H9 (cell line): ENCODE results near the gene KIF16B. TPM values are rescaled to one million over a fixed set of nuclear protein-coding genes. Genes with fewer than 3 reads are reported as not detected.

Source experiments
- DNase-seq: peaks from one replicate; pipeline ENCODE4 v3.0.0-alpha.2; 2017
- H2AFZ ChIP-seq: one replicate; pipeline ENCODE4 v1.6.1; 2013; ENCODE audit warnings: mild to moderate bottlenecking, low read length, control low read depth, moderate library complexity
- H2AK5ac ChIP-seq: 2 replicates; pipeline ENCODE4 v1.6.1; 2013; ENCODE audit warnings: low read length, control low read depth, mixed read lengths; ENCODE audit not compliant: insufficient read length
- H2BK120ac ChIP-seq: one replicate; pipeline ENCODE4 v1.6.1; 2013; ENCODE audit warnings: low read depth, mild to moderate bottlenecking, low read length, control low read depth, inconsistent platforms; ENCODE audit not compliant: poor library complexity, severe bottlenecking
- H2BK12ac ChIP-seq: 2 replicates; pipeline ENCODE4 v1.6.1; 2013; ENCODE audit warnings: low read length, control low read depth, mixed read lengths, low read depth; ENCODE audit not compliant: insufficient read length
- H2BK15ac ChIP-seq: 2 replicates; pipeline ENCODE4 v1.6.1; 2013; ENCODE audit warnings: low read depth, low read length, control low read depth
- H2BK20ac ChIP-seq: one replicate; pipeline ENCODE4 v1.6.1; 2013; ENCODE audit warnings: low read depth, mild to moderate bottlenecking, low read length, control low read depth, inconsistent platforms; ENCODE audit not compliant: poor library complexity, severe bottlenecking
- H2BK5ac ChIP-seq: 2 replicates; pipeline ENCODE4 v1.6.1; 2013; ENCODE audit warnings: low read length, control low read depth, mixed read lengths; ENCODE audit not compliant: insufficient read length
- H3K14ac ChIP-seq: 2 replicates; pipeline ENCODE4 v1.6.1; 2013; ENCODE audit warnings: low read length, control low read depth; ENCODE audit not compliant: insufficient read depth
- H3K18ac ChIP-seq: 2 replicates; pipeline ENCODE4 v1.6.1; 2013; ENCODE audit warnings: low read depth, mild to moderate bottlenecking, mixed read lengths, low read length, control low read depth; ENCODE audit not compliant: insufficient read length
- H3K23ac ChIP-seq: 2 replicates; pipeline ENCODE4 v1.6.1; 2013; ENCODE audit warnings: low read length, control low read depth, mixed read lengths, low read depth; ENCODE audit not compliant: insufficient read length
- H3K23me2 ChIP-seq: 2 replicates; pipeline ENCODE4 v1.6.1; 2013; ENCODE audit warnings: low read depth, mild to moderate bottlenecking, mixed read lengths, low read length, control low read depth; ENCODE audit not compliant: insufficient read length, poor library complexity, severe bottlenecking
- H3K27ac ChIP-seq: 2 replicates; pipeline ENCODE4 v1.5.1; 2013; ENCODE audit warnings: low read length, control low read depth, mixed read lengths, low read depth; ENCODE audit not compliant: insufficient read length
- H3K27me3 ChIP-seq: 2 replicates; pipeline ENCODE4 v1.6.1; 2013; ENCODE audit warnings: low read length, control low read depth, inconsistent platforms; ENCODE audit not compliant: insufficient read depth
- H3K4ac ChIP-seq: 2 replicates; pipeline ENCODE4 v1.6.1; 2013; ENCODE audit warnings: low read depth, mild to moderate bottlenecking, control low read depth, inconsistent platforms, low read length, moderate library complexity
- H3K4me1 ChIP-seq: 2 replicates; pipeline ENCODE4 v1.6.1; 2013; ENCODE audit warnings: low read length, control low read depth, inconsistent platforms; ENCODE audit not compliant: insufficient read depth
- H3K4me2 ChIP-seq: 2 replicates; pipeline ENCODE4 v1.6.1; 2013; ENCODE audit warnings: low read length, control low read depth, mixed read lengths; ENCODE audit not compliant: insufficient read length, insufficient read depth
- H3K56ac ChIP-seq: 2 replicates; pipeline ENCODE4 v1.6.1; 2013; ENCODE audit warnings: low read depth, mild to moderate bottlenecking, mixed read lengths, low read length, control low read depth; ENCODE audit not compliant: insufficient read length
- H3K79me1 ChIP-seq: 2 replicates; pipeline ENCODE4 v1.6.1; 2013; ENCODE audit warnings: low read depth, mild to moderate bottlenecking, moderate library complexity, low read length, control low read depth, inconsistent platforms; ENCODE audit not compliant: insufficient read depth, poor library complexity, severe bottlenecking
- H3K79me2 ChIP-seq: 2 replicates; pipeline ENCODE4 v1.6.1; 2013; ENCODE audit warnings: low read length, control low read depth, inconsistent platforms; ENCODE audit not compliant: insufficient read depth
- H3K9ac ChIP-seq: 2 replicates; pipeline ENCODE4 v1.6.1; 2013; ENCODE audit warnings: low read length, control low read depth, mixed read lengths; ENCODE audit not compliant: insufficient read length; ENCODE audit errors: extremely low read depth
- H3K9me3 ChIP-seq: one replicate; pipeline ENCODE4 v1.6.1; 2013; ENCODE audit warnings: low read depth, low read length, inconsistent platforms; ENCODE audit not compliant: control insufficient read depth
- H3T11ph ChIP-seq: one replicate; pipeline ENCODE4 v1.6.1; 2013; ENCODE audit warnings: mild to moderate bottlenecking, low read length, control low read depth, inconsistent platforms
- H4K20me1 ChIP-seq: one replicate; pipeline ENCODE4 v1.6.1; 2013; ENCODE audit not compliant: control insufficient read depth, insufficient read length, insufficient read depth
- H4K5ac ChIP-seq: 2 replicates; pipeline ENCODE4 v1.6.1; 2013; ENCODE audit warnings: low read depth, mild to moderate bottlenecking, mixed read lengths, low read length, control low read depth; ENCODE audit not compliant: insufficient read length
- H4K8ac ChIP-seq: replicated peaks from 2 replicates; pipeline ENCODE4 v1.6.1; 2013; ENCODE audit warnings: low read length, control low read depth, mixed read lengths, low read depth; ENCODE audit not compliant: insufficient read length
- H4K91ac ChIP-seq: 2 replicates; pipeline ENCODE4 v1.6.1; 2013; ENCODE audit warnings: low read depth, mild to moderate bottlenecking, moderate library complexity, mixed read lengths, low read length, control low read depth; ENCODE audit not compliant: insufficient read length
- H3K27ac Mint-ChIP-seq, 3 experiments: 2 replicates in 2 of 3; 3 replicates in 1 of 3; pipeline ENCODE4 v1.8.0; 2020 to 2021; ENCODE audit warnings: mixed read lengths in 3 of 3, mild to moderate bottlenecking in 1 of 3, moderate library complexity in 1 of 3
- H3K27me3 Mint-ChIP-seq: 2 replicates; pipeline ENCODE4 v1.8.0; 2021; ENCODE audit warnings: low read depth, mild to moderate bottlenecking, moderate library complexity, mixed read lengths
- H3K36me3 Mint-ChIP-seq, 3 experiments: 2 replicates in 2 of 3; 3 replicates in 1 of 3; pipeline ENCODE4 v1.8.0; 2020 to 2021; ENCODE audit warnings: low read depth in 3 of 3, mixed read lengths in 3 of 3; ENCODE audit not compliant: insufficient read depth in 1 of 3
- H3K4me1 Mint-ChIP-seq, 2 experiments: 2 replicates each; pipeline ENCODE4 v1.8.0; 2020; ENCODE audit warnings: mixed read lengths in 2 of 2
- H3K4me3 Mint-ChIP-seq, 2 experiments: 2 replicates in 1 of 2; 3 replicates in 1 of 2; pipeline ENCODE4 v1.8.0; 2020 to 2021; ENCODE audit warnings: mild to moderate bottlenecking in 2 of 2, mixed read lengths in 2 of 2, moderate library complexity in 1 of 2
- H3K9me3 Mint-ChIP-seq, 2 experiments: 2 replicates in 1 of 2; 3 replicates in 1 of 2; pipeline ENCODE4 v1.8.0; 2020; ENCODE audit warnings: mild to moderate bottlenecking in 2 of 2, mixed read lengths in 2 of 2, moderate library complexity in 1 of 2
- WGBS: extraction: QIAGEN DNeasy Blood & Tissue Kit; methylation state at CpG from one replicate; pipeline ENCODE4 v1.1.7; 2013; ENCODE audit warnings: missing lambda C conversion rate, low lambda C conversion rate, mixed read lengths; ENCODE audit not compliant: insufficient read length; ENCODE audit errors: extremely low coverage; 5-methylcytosine and 5-hydroxymethylcytosine counted together
- total RNA-seq: library from RNA; stranded (reverse); gene quantifications from 2 replicates; pipeline ENCODE4 v1.2.1, GENCODE V29; 2021
- TF ChIP-seq, protein P1 (sequence below): fragments of 200-600 bp; sonication (generic); conservative IDR thresholded peaks from 3 replicates; pipeline ENCODE4 v1.8.0; 2021; ENCODE audit warnings: antibody characterized with exemption, mild to moderate bottlenecking

The KIF16B gene
- total RNA-seq, 1 experiment from 2014 or later: 7.4 TPM

- Histone ChIP-seq H4K91ac (no peak overlapping the region), H4K5ac (no peak overlapping the region), H3K56ac (no peak overlapping the region), H3K4me2 (no peak overlapping the region), H4K20me1 (no peaks in the 10 kb centered on the region), H3K79me1 (no peaks in the 10 kb centered on the region), H2AK5ac (no peak overlapping the region), H3K27me3 (no peaks in the 10 kb centered on the region), H3K4me1 (no peaks in the 10 kb centered on the region), H2BK12ac (no peak overlapping the region), H3K23ac (no peak overlapping the region), H2AFZ (no peak overlapping the region), H2BK120ac (no peak overlapping the region), H3K9ac (no peak overlapping the region), H2BK5ac (no peak overlapping the region), H3T11ph (no peak overlapping the region), H3K23me2 (no peaks in the 10 kb centered on the region), H2BK15ac (no peak overlapping the region), H3K18ac (no peak overlapping the region), H3K4ac (no peak overlapping the region), H3K79me2 (no peaks in the 10 kb centered on the region), H3K27ac (no peak overlapping the region), H2BK20ac (no peak overlapping the region), H4K8ac (no peak overlapping the region), H3K9me3 (no peaks in the 10 kb centered on the region), H3K14ac (no peak overlapping the region)
- no peaks in the 10 kb centered on the region for H3K9me3 Mint-ChIP-seq
- no peak overlapping the region for H3K4me3 Mint-ChIP-seq
- DNase-seq: no peak
- TF ChIP-seq, protein P1, sequence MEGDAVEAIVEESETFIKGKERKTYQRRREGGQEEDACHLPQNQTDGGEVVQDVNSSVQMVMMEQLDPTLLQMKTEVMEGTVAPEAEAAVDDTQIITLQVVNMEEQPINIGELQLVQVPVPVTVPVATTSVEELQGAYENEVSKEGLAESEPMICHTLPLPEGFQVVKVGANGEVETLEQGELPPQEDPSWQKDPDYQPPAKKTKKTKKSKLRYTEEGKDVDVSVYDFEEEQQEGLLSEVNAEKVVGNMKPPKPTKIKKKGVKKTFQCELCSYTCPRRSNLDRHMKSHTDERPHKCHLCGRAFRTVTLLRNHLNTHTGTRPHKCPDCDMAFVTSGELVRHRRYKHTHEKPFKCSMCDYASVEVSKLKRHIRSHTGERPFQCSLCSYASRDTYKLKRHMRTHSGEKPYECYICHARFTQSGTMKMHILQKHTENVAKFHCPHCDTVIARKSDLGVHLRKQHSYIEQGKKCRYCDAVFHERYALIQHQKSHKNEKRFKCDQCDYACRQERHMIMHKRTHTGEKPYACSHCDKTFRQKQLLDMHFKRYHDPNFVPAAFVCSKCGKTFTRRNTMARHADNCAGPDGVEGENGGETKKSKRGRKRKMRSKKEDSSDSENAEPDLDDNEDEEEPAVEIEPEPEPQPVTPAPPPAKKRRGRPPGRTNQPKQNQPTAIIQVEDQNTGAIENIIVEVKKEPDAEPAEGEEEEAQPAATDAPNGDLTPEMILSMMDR: no peak
- H3K27me3 Mint-ChIP-seq: no peaks in the 10 kb centered on the region
- H3K27ac Mint-ChIP-seq: no peak overlapping the region
- WGBS: no CpG with 5 or more reads among the region's 7 CpGs
- H3K36me3 Mint-ChIP-seq: no peaks in the 10 kb centered on the region
- no peaks in the 10 kb centered on the region for H3K4me1 Mint-ChIP-seq
Measured at GRCh38 chr20:16346956-16347355, 226.3 kb downstream of the KIF16B start.
